Mucosa of gallbladder (tissue), 1 donor: ENCODE measurements around the gene TMEM128. TPM values are rescaled to one million over a fixed set of nuclear protein-coding genes. Genes with fewer than 3 reads are reported as not detected.
"Not testable (repeated sequence)": the region's sequence is repeated elsewhere in the genome, so short reads cannot be mapped to it uniquely, and the experiment has no call there.

Source experiments
- DNase-seq: peaks from one replicate; pipeline ENCODE4 v3.0.0-alpha.2; 2020; ENCODE audit warnings: low spot score
- total RNA-seq: library from RNA; stranded (reverse); gene quantifications from one replicate; pipeline ENCODE4 v1.2.1, GENCODE V29; 2021
- donor health status: DM: no; HTN: no; CAD: no.

The TMEM128 gene
- total RNA-seq, 1 donor from 2014 or later = 15.9 TPM

- no peak for DNase-seq
These were observed 8.8 kb upstream of the TMEM128 start for GRCh38 chr4:4256799-4257198.

DNA sequence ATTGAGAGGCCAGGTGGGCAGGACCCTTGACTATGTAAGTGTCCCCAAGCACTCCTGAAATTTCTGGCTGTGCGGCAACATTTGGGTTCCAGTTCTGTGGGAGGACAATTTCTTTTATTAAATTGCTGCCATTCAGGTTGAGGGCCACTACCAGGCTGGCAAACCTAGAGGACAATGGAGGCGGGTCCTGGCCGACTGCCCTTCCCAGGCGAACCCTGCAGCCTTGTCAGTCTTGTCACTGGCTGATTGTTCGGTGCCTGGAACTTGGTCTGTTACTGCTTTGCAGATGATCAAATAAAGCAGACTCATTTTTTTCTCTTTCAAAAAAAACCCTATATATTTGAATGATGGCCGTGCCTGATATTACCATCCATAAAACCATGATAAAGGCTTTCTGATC, 6.6 kb upstream of the TMEM128 start:
- DNase-seq = no peak

DNA sequence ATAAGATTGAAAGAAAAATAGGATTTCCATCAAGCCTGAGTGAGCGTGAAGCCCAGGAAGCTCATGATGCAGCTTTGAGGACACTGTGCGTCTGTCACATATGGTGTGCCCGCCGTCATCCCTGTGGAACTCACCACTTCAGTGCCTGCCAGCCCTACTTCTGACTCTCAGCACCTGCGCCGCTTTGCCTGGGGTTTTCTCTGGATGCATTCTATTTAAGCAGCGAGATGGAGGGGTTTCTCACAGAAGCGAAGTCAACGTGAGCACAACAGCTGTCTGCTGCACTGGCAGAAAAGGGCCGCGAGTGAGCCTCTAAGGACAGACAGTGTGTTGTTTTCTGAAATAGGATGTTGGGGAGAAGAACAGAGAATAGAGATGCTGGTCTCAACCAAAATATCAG, 6.2 kb upstream of the TMEM128 start:
- no peak for DNase-seq

DNA sequence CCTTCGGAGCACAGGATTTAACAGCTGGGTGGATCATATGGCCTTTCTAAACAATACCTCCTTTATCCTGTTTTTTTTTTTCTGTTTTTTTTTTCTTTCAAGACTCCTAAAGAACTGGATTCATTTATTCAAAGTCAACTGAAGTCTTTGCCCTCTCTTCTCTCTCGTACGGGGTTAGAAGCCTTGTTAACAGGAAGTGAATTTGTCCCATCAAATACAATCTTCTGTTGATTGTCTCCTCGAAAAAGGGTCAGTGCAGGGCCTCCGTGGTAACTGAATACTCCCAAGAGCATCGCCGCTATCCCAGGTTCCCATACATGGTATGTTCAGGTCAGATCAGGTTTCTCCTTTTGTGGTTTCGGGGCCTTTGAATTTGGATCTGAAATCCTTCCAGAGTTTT, 1.8 kb upstream of the TMEM128 start:
- DNase-seq = no peak

DNA sequence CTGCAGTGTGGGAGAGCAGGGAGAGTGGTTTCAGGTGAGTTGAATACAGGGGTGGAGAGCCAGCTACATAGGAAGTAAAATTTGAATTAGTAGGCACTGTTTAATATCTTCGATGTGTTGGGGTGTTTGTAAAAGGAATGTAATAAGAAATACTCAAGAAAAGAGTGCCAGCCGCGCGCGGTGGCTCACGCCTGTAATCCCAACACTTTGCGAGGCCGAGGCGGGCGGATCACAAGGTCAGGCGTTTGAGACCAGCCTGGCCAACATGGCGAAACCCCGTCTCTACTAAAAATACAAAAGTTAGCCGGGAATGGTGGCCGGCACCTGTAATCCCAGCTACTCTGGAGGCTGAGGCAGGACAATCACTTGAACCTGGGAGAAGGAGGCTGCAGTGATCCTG, 1.3 kb upstream of the TMEM128 start:
- not testable (repeated sequence) for DNase-seq

- no peak for DNase-seq
These were observed 821 bp upstream of the TMEM128 start for GRCh38 chr4:4248885-4249203.

- DNase-seq = no peak
These were observed 361 bp downstream of the TMEM128 start for GRCh38 chr4:4247696-4248028.

DNA sequence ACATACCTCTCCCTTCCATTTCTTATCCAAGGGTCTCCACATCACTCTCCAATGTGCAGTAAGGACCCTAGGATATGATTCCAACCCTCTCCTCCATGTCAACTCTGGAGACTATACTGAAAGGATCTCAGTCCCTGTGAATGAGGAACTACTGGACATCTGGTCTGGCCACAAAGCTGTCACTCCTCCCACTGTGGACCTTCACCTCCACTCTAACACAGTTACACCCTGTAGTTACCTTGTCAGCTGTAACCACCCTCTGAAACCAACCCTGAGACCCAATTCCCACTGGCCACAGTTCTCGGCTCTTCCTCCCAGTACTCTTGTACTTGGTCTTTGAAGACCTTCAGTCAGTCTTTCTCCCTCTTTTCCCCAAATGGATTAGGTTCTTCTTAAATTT, 2.9 kb downstream of the TMEM128 start:
- DNase-seq = no peak

- DNase-seq = not testable (repeated sequence)
These were observed 8.5 kb downstream of the TMEM128 start for GRCh38 chr4:4239551-4239950.

GRCh38 chr4:4233610-4234009, 14.4 kb downstream of the TMEM128 start:
- DNase-seq = no peak

DNA sequence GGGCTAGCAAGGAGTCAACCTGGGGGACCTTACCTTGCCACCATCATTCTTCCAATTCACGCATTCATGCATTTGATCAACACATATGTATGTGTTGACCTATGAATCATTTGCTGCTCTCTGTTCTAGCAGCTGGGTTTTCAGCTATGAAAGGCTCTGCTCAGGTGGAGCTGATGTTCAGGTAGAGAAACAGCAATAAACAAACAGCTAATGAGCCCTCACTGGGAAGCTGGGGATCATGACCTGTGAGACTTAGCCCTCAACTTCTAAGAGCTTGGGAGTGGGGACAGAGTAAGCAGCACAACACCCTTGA, 19.7 kb downstream of the TMEM128 start:
- DNase-seq = no peak

DNA sequence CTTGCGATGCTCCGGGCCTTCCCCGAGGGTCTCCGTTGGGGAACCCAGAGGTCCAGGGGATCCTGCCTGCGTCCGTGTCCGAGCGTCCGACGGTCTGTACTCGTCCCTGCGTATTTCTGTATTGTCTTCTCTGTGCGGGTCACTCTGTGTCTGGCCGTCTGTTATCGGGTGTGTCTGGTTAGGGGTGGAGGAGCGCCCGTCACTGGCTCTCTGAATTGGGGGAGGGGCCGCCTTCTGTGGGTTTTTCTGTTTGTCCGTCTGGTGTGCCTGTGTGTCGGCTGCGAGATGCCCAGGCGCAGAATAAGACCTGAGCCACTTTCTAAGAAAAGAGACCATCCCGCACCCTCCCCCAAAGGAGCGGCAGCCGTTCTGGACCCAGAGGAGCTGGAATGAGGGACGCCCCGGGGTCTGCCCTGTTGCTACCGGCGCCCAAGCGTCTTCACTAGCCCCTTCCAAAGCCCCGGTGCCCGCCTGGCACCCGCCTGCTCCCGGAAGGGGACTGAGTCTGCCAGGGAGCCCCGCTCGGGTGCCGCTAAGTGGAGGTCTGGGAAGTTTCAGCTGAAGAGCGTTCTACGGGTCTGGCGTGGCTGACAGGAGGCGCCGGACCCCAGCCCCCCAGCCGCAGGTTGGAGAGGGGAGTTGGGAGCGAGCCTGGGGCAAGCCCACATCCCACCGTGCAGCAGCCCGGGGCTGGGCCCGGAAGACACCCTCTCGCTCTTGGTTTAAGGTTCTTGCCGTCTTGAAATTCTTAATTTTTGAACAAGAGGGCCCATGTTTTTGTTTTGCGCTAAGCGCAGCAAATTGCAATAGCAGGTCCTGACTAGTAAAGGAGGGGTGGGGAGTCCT, 20.3 kb downstream of the TMEM128 start:
- no peak for DNase-seq

DNA sequence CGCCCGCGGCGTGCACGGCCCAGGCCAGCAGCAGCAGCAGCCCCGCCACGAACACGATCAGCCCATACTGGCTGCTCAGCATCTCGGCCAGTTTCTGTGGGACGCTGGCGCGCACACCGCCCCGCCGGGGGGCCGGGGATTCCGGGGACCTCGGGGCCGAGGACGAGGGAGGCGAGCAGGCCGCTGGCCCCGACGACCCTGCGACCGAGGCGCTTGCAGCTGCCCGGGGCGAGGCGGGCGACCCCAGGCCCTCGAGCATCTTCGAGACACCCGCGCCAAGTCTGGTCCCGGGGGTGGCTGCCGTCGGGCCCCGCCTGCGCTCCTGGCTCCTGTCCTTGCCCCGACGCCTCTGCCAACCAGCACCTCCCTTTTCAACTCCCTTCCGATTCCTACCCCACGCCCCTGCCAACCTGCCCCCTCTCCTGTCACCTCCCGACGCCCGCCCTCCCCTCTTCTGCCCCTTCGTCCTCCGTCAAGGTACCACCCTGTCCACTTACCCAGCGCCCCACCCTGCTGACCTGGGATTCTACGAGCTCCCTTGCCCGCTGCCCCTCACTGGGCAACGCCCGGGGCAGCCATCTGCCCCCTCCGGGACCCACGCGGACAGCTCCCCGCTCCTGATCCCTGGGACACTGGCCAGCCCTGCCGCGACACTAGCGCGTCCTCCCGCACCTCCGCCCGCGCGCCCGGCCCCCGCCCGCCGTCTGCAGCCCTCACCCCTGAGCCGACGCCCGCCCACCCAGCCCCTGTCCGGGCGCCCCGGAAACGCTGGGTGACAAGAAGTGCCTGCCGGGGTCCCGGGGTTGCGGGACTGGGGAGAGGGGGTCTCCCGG, 21.2 kb downstream of the TMEM128 start, which contains the start of gene OTOP1:
Gene OTOP1 (minus strand): TSS at position 324 of the 833 bp plus-strand sequence. CDS start 65 bp downstream, at position 259.
- DNase-seq = no peak

- no peak for DNase-seq
These were observed 22.0 kb downstream of the TMEM128 start for GRCh38 chr4:4225915-4226605.

GRCh38 chr4:4217113-4217512, 30.9 kb downstream of the TMEM128 start:
- DNase-seq = no peak

DNA sequence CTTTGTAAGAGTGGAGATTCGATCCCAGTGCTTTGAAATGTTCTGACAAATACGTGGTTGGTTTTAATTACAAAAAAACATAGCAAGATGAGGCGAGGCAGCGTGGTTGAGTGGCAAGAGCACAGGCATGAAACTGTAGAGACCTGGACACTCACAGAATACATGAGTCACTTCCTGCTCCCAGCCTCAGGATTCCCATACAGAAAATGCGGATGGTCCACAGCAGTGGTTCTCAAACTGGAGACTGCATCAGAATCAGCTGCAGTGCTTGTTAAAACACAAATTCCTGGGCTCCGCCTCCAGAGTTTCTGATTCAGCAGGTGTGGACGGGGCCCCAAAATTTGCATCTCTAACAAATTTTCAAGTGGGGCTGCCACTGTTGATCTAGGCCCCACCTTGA, 31.4 kb downstream of the TMEM128 start:
- DNase-seq = no peak

- DNase-seq = not testable (repeated sequence)
These were observed 34.3 kb downstream of the TMEM128 start for GRCh38 chr4:4213674-4214073.

DNA sequence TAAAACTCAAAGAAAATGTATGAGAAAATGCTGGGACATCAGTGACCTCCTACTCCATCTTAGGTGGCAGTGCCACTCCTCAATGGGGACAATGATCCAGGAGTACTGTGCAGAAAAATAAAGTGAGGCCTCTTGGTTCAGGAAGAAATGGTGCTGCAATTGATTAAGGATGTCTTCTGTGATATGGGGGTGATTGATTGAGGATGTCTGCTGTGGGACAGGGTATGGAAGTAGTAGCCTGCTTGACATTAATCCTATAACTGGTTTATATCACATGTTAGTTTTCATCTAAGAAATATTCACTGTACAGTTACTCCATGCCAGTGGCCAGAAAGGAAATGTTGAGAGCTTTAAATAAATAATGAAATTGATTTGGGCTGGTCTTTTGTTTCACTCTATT, 41.8 kb downstream of the TMEM128 start:
- DNase-seq = no peak

DNA sequence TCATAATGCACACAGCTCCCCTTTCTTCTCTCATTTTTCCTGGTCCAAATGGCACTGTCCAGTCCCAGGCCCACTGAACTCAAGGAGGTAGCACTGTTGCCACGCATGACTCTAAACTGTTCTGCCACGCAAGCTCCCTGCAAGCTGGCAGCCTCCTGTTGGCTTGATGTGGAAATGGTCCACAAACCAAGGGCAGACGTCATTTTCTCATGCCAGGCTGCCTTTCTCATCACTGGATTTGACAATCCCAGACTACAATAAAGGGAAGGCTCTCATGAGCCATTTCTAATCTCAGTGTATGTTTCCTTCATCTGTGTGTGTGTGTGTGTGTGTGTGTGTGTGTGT, 43.6 kb downstream of the TMEM128 start:
- no peak for DNase-seq

GRCh38 chr4:4203688-4204400, 44.2 kb downstream of the TMEM128 start:
- DNase-seq = no peak

DNA sequence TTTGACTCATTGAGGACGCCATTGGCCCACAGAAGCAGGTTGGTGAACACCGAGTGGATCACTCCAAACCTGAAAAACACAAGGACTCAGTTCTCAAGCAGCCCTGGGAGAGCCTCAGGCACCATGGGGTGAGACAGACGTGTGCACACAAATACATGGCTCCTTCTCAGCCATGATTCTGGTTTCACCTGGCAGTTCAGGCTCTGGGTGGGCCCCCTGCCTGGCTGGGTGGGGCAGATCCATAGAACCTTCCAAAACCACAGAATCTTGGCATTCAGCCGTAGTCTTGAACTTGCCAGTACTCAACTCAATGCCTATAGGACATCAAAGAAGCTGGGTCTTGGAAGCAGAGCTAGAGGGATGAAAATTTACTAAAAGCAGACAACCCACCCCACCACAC, 45.5 kb downstream of the TMEM128 start:
- DNase-seq = no peak

DNA sequence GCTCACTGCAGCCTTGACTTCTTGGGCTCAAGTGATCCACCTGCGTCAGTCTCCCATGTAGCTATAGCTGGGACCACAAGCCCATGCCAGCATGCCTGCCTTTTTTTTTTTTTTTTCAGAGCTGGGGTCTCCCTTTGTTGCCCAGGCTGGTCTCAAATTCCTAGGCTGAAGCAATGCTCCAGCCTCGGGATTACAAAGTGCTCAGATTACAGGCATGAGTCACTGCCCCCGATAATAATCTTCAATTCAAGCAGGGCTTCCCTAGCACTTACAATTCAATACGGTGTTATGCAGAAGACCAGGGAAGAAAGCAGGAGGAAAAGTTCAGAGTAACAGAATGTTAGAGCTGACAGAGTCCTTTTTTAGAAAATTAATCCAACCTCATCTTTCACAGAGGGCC, 47.4 kb downstream of the TMEM128 start:
- no peak for DNase-seq
